Thymus (tissue), 11 donors: ENCODE results near the gene KCTD6. TPM values are rescaled to one million over a fixed set of nuclear protein-coding genes. Genes with fewer than 3 reads are reported as not detected.

Experiments used
- DNase-seq, 9 donors: peaks; one replicate each; pipeline ENCODE4 v3.0.0-alpha.2; 2013; ENCODE audit warnings: low spot score in 9 of 9, low read depth in 6 of 9, missing footprints in 1 of 9
- H3K27ac ChIP-seq, 2 donors: one replicate each; pipeline ENCODE4 v1.5.1; 2013; ENCODE audit warnings: control low read depth in 1 of 2, low read depth in 1 of 2, low read length in 1 of 2, mild to moderate bottlenecking in 1 of 2, moderate library complexity in 1 of 2
- H3K27me3 ChIP-seq, 2 donors: one replicate each; pipeline ENCODE4 v1.5.1; 2013; ENCODE audit warnings: low read length in 1 of 2; ENCODE audit not compliant: control insufficient read depth in 2 of 2, insufficient read depth in 1 of 2
- H3K36me3 ChIP-seq, 2 donors: one replicate each; pipeline ENCODE4 v1.5.1; 2013; ENCODE audit warnings: low read length in 1 of 2, mild to moderate bottlenecking in 1 of 2, moderate library complexity in 1 of 2; ENCODE audit not compliant: control insufficient read depth in 2 of 2, insufficient read depth in 2 of 2
- H3K4me1 ChIP-seq, 2 donors: one replicate each; pipeline ENCODE4 v1.5.1; 2013; ENCODE audit warnings: low read length in 2 of 2; ENCODE audit not compliant: control insufficient read depth in 2 of 2, insufficient read depth in 2 of 2
- H3K4me3 ChIP-seq, 2 donors: one replicate each; pipeline ENCODE4 v1.5.1; 2013; ENCODE audit warnings: low read length in 2 of 2, control low read depth in 1 of 2, mild to moderate bottlenecking in 1 of 2
- H3K9me3 ChIP-seq, 2 donors: one replicate each; pipeline ENCODE4 v1.5.1; 2013; ENCODE audit warnings: low read length in 1 of 2, mild to moderate bottlenecking in 1 of 2; ENCODE audit not compliant: control insufficient read depth in 2 of 2, insufficient read depth in 1 of 2
- WGBS: extraction: QIAGEN DNeasy Blood & Tissue Kit; methylation state at CpG from one replicate; pipeline ENCODE4 v1.1.7; 2013; 5-methylcytosine and 5-hydroxymethylcytosine counted together
- polyA plus RNA-seq: library from polyadenylated mRNA; stranded (reverse); fragments of 200-250 nt; gene quantifications from one replicate; pipeline ENCODE4 v1.2.3, GENCODE V29; 2013
- total RNA-seq: library from RNA; stranded (reverse); fragments of 120-200 nt; gene quantifications from one replicate; pipeline ENCODE4 v1.2.4, GENCODE V29; 2013
- donor health status: healthy.

Gene KCTD6
- total and polyA plus RNA-seq, 2 donors, result 8.6 to 27.7 TPM

DNA sequence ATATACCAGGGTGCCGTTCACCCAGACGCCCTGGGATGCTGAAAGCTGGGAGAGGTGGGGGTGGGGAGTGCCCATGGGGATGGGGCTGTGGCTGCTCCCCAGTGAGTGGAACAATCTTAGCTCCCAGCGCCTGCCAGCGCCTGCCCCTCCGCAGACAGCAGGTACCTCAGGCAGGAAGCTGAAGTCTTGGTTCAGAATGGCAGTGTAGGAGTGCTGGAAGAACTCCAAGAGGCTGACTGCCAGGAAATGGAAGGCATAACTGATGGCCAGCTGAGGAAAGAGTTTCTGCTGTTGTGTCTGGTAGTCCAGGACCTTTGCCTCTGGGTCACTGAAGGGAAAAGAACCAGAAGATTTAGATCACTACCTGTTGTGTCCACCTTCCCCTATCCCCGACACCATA, 36.7 kb downstream of the KCTD6 start:
- 49% methylated on average over 6 of the region's 6 CpGs for WGBS
- Histone ChIP-seq H3K4me1 (peaks cover 0 to 5% of the 10 kb centered on the region in 2 donors), H3K4me3 (no peak overlapping the region), H3K27ac (no peak overlapping the region), H3K36me3 (no peaks in the 10 kb centered on the region), H3K9me3 (no peaks in the 10 kb centered on the region), H3K27me3 (no peaks in the 10 kb centered on the region)
- no peak for DNase-seq

DNA sequence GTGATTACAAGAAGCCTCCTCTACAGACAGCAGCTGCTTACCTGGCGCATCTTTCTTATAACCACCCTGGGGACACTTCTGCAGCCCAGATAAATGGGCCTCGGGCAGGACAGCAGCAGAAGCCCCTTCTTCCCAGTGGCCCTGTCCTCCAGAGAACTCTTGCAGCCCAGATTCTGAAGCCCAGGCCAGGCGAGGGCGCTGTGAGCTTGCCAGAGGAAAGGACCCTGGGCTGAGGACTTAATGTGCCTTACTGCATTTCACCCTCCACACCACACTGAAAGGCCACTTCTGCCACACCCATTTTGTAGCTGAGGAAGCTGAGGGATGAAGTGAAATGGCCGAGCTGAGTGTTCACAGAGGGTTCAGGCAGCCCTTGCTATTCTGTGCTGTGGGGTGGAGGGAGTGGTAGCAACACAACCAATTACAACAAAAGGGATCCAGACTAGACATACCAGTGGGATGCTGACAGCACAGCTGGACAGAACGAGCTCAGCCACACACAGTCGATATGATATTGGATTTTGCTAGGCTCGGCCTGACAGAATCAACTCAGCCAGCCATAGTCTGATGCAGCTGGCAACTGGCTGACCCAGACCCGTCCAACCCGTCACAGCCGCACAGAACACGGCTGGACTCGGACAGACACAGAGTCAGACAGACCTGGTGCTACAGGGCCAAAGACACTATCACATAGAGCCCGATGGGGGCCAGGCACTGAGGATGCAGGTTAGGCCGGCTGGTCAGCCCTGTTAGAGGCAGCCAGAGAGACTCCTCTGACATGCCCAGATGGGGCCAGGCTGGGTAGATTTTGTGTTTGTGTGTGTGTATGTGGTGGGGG, 37.8 kb downstream of the KCTD6 start:
- Histone ChIP-seq H3K4me1 (peaks cover 0 to 5% of the 10 kb centered on the region in 2 donors), H3K36me3 (no peaks in the 10 kb centered on the region), H3K4me3 (no peak overlapping the region), H3K27me3 (no peaks in the 10 kb centered on the region), H3K27ac (no peak overlapping the region), H3K9me3 (no peaks in the 10 kb centered on the region)
- 94% methylated on average over 15 of the region's 15 CpGs for WGBS
- no peak for DNase-seq

GRCh38 chr3:58530354-58530865, 38.5 kb downstream of the KCTD6 start:
- no peak for DNase-seq
- H3K27ac ChIP-seq, result no peak overlapping the region
- H3K27me3 ChIP-seq, result no peaks in the 10 kb centered on the region
- H3K9me3 ChIP-seq, result no peaks in the 10 kb centered on the region
- 93% methylated on average over 18 of the region's 18 CpGs for WGBS
- H3K4me3 ChIP-seq, result no peak overlapping the region
- peaks cover 0 to 5% of the 10 kb centered on the region in 2 donors for H3K4me1 ChIP-seq
- H3K36me3 ChIP-seq, result no peaks in the 10 kb centered on the region

GRCh38 chr3:58531555-58531954, 39.7 kb downstream of the KCTD6 start:
- Histone ChIP-seq H3K4me1 (peaks cover 0 to 7% of the 10 kb centered on the region in 2 donors), H3K27me3 (no peaks in the 10 kb centered on the region), H3K27ac (no peak overlapping the region), H3K4me3 (no peak overlapping the region), H3K9me3 (no peaks in the 10 kb centered on the region), H3K36me3 (no peaks in the 10 kb centered on the region)
- DNase-seq, result no peak
- 96% methylated on average over 7 of the region's 7 CpGs for WGBS

DNA sequence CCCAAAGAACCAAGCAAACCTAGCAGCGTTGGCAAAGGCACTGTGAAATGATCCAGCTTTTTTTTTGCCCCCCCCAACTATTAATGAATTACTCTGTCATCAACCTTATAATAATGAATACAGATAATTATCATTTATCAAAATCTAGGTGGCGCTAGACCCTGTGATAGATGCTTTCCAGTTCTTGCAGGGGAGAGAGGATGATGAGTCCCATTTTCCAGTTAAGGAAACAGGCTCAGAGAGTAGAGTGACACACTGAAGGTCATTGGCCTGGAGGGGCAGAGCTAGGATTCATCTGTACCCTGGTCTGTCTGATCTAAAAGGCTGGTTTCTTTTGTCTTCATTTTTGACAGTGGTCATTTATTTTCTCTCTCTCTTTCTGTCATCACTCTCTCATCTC, 40.1 kb downstream of the KCTD6 start:
- WGBS, result 97% methylated on average over 2 of the region's 2 CpGs
- DNase-seq, result no peak

DNA sequence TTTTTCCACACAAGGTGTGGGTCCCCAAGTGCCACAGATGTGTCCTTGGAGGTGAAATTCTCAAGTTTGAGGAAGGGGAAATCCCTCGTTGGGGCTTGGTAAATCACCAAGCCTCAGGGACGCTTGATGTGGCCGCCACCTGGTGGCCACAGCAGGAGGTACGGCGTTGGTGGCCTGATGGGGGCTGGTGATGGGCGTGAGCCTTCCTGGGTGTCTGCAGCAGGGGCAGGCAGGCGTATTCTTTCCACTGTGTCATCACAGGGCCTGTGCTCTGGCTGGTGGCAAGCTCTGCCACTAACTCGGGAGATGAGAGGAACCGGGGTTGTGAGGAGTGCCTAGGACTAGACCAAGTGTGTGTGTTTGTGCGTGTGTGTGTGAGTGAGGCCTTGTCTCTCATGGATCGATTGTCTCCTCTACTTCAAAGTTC, 40.9 kb downstream of the KCTD6 start:
- Histone ChIP-seq H3K9me3 (no peaks in the 10 kb centered on the region), H3K36me3 (no peaks in the 10 kb centered on the region), H3K4me3 (no peak overlapping the region), H3K27ac (no peak overlapping the region), H3K27me3 (no peaks in the 10 kb centered on the region), H3K4me1 (peaks cover 0 to 9% of the 10 kb centered on the region in 2 donors)
- WGBS, result 27% methylated on average over 11 of the region's 11 CpGs
- DNase-seq, result peak; percentile 46 to 86 (median 70)

More for the DNA sequence above, 40.1 kb downstream of the KCTD6 start:
- Histone ChIP-seq H3K9me3 (no peaks in the 10 kb centered on the region), H3K36me3 (no peaks in the 10 kb centered on the region), H3K4me3 (no peak overlapping the region), H3K27ac (no peak overlapping the region), H3K27me3 (no peaks in the 10 kb centered on the region), H3K4me1 (peaks cover 0 to 7% of the 10 kb centered on the region in 2 donors)

- H3K4me3 ChIP-seq, result no peak overlapping the region
- no peaks in the 10 kb centered on the region for H3K27me3 ChIP-seq
- no peaks in the 10 kb centered on the region for H3K36me3 ChIP-seq
- no peaks in the 10 kb centered on the region for H3K9me3 ChIP-seq
- no peak for DNase-seq
- WGBS, result 97% methylated on average over 9 of the region's 9 CpGs
- peaks cover 0 to 9% of the 10 kb centered on the region in 2 donors for H3K4me1 ChIP-seq
- no peak overlapping the region for H3K27ac ChIP-seq
Observed at GRCh38 chr3:58534592-58535494, 42.9 kb downstream of the KCTD6 start.

GRCh38 chr3:58535531-58536500, 43.9 kb downstream of the KCTD6 start:
- Histone ChIP-seq H3K9me3 (no peaks in the 10 kb centered on the region), H3K36me3 (no peaks in the 10 kb centered on the region), H3K4me1 (peaks cover 0 to 9% of the 10 kb centered on the region in 2 donors), H3K27ac (peak overlapping the region in 1 of 2 donors; percentile 12), H3K4me3 (no peak overlapping the region), H3K27me3 (no peaks in the 10 kb centered on the region)
- no peak for DNase-seq
- WGBS, result 47% methylated on average over 2 of the region's 2 CpGs
